ENCODE data around the gene ARFIP2.

Gene ARFIP2

DNA sequence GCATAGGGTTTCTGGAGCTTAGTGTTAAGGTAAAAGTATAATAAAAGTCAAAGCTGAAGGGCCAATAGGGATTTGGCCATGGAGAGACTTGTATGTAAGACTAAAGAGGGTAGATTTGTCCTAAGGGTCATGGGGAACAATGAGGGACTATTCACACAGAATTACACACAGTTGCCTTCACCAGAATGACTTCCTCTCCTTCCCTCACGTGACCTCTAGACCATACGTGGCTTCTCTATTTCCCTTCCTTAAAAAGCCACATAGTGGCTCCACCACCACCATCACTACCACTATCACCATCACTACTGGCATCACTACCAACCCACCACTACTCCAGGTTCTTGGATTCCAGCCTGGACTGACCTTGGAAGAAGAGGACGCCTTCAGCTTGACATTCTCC lies 43.1 kb downstream of the ARFIP2 start:
- no peak overlapping the region for H3K4me3 ChIP-seq (replicated peaks; ENCODE audit: low read depth, low read length)
- TF ChIP-seq, protein P1, sequence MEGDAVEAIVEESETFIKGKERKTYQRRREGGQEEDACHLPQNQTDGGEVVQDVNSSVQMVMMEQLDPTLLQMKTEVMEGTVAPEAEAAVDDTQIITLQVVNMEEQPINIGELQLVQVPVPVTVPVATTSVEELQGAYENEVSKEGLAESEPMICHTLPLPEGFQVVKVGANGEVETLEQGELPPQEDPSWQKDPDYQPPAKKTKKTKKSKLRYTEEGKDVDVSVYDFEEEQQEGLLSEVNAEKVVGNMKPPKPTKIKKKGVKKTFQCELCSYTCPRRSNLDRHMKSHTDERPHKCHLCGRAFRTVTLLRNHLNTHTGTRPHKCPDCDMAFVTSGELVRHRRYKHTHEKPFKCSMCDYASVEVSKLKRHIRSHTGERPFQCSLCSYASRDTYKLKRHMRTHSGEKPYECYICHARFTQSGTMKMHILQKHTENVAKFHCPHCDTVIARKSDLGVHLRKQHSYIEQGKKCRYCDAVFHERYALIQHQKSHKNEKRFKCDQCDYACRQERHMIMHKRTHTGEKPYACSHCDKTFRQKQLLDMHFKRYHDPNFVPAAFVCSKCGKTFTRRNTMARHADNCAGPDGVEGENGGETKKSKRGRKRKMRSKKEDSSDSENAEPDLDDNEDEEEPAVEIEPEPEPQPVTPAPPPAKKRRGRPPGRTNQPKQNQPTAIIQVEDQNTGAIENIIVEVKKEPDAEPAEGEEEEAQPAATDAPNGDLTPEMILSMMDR (IDR thresholded peaks at IDR 0.05; ENCODE audit: low read depth, low read length, missing control alignments): no peak
- DNase-seq (ENCODE audit: extremely low read depth, low read depth): no peak

DNA sequence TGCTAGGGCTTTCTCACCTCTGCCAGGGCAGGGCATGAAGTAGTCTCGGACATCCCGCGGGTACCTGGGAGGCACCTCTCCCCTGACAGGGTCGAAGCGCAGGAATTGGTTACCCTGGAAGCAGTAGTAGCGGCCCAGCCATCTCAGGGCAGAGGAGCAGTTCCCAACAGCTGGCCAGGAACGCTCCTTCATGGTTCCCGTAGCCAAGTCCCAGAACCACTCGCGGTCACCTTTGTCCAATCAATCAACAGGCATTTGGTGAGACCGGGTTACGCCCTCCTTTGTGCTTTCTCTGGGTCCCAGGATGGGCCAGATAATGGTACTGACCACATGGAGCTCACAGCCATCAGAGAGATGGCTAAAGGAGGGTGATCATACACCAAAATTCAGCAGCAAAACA lies 43.7 kb downstream of the ARFIP2 start:
- H3K4me3 ChIP-seq (replicated peaks; ENCODE audit: low read depth, low read length): no peak overlapping the region
- TF ChIP-seq, protein P1 (IDR thresholded peaks at IDR 0.05; ENCODE audit: low read depth, low read length, missing control alignments): no peak
- no peak for DNase-seq (ENCODE audit: extremely low read depth, low read depth)

DNA sequence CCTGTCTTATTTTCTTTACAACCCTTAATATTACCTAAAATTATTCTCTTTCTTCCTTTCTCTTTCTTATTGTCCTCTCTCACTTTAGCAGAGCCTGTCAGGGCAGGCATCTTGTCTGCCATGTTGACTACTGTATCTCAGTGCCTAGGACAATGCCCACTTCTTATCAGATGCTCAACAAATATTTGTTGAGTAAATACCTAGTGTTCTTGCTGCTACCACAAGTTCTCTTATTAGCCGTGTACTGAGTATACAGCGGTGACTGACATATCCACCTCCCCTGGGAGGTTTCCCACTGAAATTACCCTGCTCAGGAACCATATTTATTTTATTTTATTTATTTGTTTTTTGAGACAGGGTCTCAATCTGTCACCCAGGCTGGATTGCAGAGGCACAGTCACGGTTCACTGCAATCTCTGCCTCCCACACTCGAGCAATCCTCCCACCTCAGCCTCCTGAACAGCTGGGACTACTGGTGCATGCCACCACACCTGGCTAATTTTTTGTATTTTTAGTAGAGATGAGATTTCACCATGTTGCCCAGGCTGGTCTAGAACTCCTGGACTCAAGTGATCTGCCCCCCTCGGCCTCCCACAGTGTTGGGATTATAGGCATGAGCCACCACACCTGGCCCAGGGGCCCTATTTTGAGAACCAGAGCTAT lies 47.0 kb downstream of the ARFIP2 start:
- TF ChIP-seq, protein P1 (IDR thresholded peaks at IDR 0.05; ENCODE audit: low read depth, low read length, missing control alignments): no peak
- DNase-seq (ENCODE audit: extremely low read depth, low read depth): no peak
- H3K4me3 ChIP-seq (replicated peaks; ENCODE audit: low read depth, low read length): no peak overlapping the region

DNA sequence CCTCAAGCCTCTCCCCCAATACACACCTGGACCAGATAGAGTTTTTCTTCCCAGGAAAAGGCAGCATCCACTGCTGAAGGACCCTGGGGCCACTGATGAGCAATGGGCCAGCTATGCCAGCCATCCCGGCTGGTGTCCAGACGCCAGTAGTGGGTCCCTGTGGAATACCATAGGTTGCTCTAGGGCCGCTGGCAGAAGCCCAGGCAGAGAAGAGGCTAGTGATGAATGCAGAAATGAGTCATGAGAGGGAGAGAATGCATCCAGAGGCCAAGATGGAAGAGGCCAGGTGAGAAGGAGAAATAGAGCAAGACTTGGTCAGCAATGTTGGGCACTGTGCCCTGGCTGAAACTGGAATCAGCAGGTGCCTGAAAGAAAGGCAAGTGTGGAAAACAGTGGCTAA lies 49.3 kb downstream of the ARFIP2 start:
- peak; percentile 6 for DNase-seq (ENCODE audit: extremely low read depth, low read depth)
- H3K4me3 ChIP-seq (replicated peaks; ENCODE audit: low read depth, low read length): no peak overlapping the region
- TF ChIP-seq, protein P1 (IDR thresholded peaks at IDR 0.05; ENCODE audit: low read depth, low read length, missing control alignments): no peak

DNA sequence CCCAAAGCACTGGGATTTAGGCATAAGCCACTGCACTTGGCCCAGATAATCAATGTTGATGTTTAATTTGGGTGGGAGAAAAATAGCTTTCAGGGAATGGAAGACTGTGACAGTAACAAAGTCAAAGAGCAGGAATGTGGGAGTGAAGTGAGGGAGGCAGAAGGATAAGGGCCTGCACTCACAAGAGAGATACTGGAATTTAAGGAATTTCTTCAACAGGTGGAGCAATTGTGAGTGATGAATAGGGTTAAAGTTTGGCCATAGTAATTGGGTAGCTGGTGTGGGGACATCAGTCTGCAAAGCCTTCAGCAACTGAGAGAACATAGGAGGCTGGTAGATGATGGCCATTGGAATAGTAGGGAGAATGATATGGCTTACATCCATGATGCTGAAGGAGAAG lies 53.6 kb downstream of the ARFIP2 start:
- H3K4me3 ChIP-seq (replicated peaks; ENCODE audit: low read depth, low read length): no peak overlapping the region
- TF ChIP-seq, protein P1 (IDR thresholded peaks at IDR 0.05; ENCODE audit: low read depth, low read length, missing control alignments): no peak
- no peak for DNase-seq (ENCODE audit: extremely low read depth, low read depth)

Data from HFF-Myc (cell line).